HG03354 (cell line): Measurements from ENCODE around the gene ANLN.
A peak's percentile ranks its signal among the peaks of the same experiment; 100 is the strongest.
"Not testable (repeated sequence)": the region's sequence is repeated elsewhere in the genome, so short reads cannot be mapped to it uniquely, and the experiment has no call there.

Source experiments
- ATAC-seq: cut with Tn5 transposase; IDR thresholded peaks from one replicate; pipeline ENCODE4 v1.9.1; 2021; ENCODE audit warnings: mild to moderate bottlenecking; ENCODE audit not compliant: unreplicated experiment, poor library complexity, severe bottlenecking

ANLN gene

DNA sequence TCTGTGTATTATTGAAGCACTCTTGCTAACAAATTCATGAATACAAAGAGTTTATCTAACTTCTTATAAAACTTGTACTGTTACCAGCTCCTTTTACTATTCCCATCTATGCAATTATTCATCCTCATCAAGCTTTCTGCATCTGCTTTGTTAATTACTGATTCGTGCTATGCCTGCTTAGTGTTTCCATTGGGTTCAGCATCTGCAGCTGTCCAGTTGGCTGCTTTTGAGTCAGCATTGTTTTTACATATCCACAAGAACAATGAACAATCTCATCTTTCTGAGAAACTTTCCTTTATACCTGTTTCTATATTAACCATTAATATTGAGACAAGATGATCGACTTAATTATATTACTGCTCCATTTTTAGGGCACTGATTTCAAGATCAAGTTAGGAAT lies 19.6 kb upstream of the ANLN start:
- ATAC-seq = no peak

DNA sequence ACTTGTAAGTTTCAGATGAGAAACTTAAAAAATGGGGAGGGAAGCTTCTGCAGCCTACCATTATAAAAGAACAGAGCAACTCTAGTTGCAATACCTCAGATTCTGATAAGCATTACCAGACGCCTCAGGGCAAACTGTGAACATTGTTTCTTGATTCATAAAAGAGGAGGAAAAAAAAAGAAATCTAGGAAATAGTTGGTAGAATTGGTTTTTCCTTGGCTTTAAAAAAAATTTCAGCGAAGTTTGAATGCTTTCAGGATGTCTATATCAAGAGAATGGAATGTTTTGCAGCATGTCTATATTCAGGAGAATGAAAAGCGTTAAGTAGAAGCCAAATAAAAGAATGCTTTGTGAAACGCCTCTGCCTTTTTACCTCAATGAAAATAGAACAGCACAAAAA lies 17.5 kb upstream of the ANLN start:
- ATAC-seq = no peak

DNA sequence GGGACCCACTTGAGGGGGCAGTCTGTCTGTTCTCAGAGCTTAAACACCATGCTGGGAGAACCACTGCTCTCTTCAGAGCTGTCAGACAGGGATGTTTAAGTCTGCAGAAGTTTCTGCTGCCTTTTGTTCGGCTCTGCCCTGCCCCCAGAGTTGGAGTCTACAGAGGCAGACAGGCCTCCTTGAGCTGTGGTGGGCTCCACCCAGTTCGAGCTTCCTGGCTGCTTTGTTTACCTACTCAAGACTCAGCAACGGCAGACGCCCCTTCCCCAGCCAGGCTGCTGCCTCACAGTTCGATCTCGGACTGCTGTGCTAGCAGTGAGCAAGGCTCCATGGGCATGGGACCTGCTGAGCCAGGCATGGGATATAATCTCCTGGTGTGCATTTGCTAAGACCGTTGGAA lies 11.1 kb upstream of the ANLN start:
- ATAC-seq = not testable (repeated sequence)

DNA sequence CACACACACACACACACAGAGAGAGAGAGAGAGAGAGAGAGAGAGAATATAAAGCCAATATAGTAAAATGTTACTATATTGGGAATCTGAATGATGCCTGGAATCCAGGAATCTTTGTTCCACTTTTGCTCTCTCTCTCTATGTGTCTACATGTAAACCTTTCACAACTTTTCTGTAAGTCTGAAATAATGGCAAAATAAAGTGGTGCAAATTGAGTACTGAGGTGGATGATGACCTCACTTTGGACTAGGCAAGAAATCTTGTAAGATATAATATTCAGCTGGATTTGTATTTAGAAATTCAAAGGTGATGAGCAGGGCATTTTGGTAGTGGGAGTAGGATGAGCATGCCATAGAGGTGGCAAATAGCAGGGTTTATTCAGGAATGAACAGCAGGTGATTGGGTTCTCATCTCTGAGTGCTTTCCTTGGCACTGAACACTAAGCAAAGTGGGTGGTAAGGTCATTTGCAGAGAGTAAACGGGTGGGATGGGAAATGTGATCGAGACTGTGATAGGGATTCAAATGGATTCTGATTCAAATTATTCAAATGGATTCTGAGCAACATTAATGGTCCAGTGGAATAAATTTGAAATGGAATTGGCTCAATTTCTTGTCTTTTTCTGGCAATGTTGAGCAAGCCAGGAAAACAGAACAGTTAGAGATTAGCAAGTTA lies 9.7 kb upstream of the ANLN start:
- ATAC-seq = no peak

DNA sequence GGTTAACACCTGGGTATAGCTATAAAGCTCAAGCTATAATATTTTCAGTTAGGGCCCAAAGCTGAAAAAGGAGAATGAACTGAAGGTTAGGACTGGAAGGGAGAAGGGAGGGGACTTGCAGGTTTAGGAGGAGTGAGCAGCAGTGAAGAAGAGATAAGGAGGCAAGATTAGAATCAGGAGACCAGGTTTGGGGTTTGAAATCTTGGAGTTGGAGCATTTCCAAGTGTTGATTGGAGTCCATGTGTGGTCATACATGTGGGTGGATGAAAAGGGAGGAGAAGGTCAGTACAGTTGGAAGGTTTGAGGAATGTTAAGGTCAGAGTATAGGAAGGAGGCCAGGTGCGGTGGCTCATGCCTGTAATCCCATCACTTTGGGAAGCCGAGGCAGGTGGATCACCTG lies 8.6 kb upstream of the ANLN start:
- no peak for ATAC-seq

DNA sequence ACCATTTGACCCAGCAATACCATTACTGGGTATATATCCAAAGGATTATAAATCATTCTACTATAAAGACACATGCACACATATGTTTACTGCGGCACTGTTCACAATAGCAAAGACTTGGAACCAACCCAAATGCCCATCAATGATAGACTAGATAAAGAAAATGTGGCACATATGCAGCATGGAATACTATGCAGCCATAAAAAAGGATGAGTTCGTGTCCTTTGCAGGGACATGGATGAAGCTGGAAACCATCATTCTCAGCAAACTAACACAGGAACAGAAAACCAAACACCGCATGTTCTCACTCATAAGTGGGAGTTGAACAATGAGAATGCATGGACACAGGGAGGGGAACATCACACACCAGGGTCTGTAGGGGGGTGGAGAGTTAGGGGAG lies 6.4 kb upstream of the ANLN start:
- not testable (repeated sequence) for ATAC-seq

DNA sequence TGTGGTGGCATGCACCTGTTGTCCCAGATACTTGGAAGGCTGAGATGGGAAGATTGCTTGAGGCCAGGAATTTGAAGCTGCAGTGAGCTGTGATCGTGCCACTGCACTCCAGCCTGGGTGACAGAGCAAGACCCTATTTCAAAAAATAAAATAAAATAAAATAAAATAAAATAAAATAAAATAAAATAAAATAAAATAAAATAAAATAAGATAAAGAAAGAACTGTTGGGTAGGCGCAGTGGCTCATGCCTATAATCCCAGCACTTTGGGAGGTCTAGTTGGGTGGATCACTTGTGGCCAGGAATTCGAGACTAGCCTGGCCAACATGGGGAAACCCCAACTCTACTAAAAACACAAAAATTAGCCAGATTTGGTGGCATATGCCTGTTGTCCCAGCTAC lies 4.0 kb upstream of the ANLN start:
- not testable (repeated sequence) for ATAC-seq

DNA sequence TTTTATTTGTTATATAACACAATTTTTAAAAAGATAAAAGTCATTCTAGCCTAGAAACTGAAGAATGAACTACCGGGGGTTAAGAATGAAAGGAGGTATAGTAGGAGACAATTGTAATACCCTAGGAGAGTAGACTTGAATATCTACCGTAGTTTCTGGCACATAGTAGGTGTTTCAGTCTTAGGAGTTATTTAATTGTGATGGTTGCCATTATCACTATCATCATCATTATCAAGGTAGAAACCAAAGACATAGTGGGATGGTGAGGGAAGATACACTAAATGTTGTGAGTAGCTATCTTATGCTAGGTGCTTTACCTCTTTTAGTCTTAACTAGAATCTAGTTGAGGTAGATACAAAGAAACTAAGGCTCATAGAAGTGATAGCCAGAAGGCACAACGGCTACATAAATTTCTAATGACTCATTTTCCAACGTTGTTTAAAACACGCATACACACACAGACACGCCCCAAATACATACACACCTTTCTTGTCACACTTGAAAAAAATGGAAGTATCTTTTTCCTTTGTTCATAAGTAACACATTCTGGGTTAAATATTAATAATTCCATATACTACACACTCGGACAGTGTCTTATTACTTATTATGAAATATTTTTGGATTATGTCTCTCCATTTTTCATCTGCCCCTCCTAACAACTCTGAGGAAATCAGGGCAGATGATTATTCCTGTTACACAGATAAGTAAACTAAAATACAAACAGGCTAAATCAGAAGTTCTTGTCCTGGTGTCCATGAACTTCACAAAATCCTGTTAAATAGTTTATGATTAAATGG lies 2.0 kb upstream of the ANLN start:
- no peak for ATAC-seq

DNA sequence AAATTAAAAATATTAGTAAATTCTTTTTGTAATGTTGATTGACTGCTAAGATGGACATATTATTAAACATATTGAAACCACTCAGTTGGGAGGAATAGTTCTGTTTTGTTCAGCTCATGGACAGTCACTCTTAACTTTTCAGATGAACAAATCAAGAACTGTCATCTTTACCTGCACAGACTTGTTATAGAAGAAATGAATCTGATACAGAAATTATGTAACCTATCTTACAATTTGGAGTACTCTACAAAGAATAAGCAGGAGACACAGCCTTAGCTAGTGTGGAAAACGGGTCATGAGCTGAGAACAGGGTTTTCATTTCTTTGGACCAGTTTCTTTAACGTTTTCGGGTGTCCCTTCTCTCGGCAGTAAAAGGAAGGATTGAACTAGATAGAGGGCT lies 1.2 kb upstream of the ANLN start:
- no peak for ATAC-seq

DNA sequence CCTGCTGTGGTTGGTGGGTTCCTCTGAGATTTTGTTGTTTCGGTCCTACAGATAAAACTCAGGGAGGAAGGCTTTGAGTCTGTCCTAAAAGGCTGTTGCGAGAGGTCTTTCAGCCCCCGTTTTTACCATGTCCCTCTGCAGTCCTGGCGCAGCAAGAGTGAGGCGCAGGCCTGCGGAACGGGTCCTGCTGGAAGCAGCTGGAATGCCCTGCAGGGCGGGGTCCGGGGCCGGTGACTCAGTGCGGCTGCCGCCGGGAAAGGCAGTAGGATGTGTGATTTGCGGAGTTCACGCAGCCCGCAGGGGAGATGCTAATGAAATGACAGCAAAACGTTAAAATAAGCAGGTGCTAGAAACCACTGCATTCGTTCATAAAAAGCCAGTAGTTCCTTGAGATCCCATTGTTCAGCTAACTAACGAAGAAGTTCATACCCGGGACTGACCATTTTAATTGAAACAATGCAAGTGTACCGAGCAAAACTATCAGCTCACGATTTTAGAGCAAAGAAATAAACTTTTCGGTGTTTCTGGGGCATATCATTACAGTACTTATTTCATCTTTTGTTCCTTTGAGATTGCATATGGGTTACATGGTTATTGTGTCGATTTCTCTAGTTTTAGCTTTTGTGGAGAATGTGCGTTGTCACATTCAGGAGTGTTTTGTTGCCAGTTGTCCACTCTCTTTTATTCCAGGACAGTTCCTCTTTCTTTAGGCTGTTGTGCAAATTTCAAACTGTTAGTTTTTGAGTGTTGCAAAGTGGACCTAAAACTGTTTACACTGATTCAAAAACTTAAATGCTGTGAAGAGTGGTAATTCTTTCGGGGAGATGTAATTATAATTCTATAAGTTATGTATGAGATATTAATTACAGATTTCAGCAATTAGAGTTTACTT lies 783 bp downstream of the ANLN start:
- peak; percentile 29 for ATAC-seq

DNA sequence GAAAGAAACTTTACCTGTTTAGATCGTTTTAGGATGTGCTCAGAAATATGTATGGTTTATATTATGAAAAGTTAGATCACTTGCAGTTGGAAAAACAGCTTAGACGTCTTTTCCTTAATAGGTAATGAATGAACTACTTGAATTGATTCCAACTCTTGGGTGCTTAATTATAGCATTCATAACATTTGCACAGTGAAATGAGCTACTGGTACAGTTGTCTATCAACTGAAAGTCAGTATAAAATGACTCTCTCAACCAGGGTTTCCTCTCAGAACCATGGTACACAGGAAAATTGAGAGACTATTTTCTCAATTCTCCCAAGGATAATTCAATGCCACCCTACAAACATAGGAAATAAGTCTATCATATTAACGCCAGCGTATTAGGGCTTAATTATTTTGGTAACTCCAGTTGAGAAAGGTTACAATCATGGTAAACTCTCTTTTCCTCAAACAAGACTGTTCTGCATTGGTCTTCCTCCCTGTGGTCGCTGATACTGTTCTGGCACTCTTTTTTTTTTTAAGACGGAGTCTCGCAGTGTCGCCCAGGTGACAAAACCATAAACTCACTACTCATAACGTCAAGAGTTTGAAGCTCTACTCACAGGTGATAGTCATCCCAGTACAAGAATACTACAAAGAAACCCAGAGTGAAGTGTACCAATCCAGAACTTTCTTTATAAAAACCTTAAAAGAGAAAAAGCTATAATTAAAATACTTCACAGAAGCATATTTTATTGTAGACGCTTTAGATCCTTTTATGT lies 2.0 kb downstream of the ANLN start:
- peak; percentile 55 for ATAC-seq

DNA sequence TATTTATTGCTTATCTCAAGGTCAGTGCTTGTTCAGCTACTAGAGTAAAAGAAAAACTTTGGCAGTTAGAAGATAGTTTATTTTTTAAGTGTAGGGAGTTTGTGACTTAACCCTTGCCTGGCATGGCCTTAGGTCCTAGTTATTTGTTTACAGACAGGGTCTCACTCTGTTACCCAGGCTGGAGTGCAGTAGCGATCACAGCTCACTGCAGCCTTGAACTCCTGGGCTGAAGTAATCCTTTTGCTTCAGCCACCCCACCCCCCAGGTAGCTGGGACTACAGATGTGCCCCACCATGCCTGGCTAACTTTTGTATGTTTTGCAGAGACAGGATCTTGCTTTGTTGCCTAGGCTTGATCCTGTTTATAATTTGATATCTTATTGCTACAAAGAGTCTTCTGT lies 4.2 kb downstream of the ANLN start:
- no peak for ATAC-seq

DNA sequence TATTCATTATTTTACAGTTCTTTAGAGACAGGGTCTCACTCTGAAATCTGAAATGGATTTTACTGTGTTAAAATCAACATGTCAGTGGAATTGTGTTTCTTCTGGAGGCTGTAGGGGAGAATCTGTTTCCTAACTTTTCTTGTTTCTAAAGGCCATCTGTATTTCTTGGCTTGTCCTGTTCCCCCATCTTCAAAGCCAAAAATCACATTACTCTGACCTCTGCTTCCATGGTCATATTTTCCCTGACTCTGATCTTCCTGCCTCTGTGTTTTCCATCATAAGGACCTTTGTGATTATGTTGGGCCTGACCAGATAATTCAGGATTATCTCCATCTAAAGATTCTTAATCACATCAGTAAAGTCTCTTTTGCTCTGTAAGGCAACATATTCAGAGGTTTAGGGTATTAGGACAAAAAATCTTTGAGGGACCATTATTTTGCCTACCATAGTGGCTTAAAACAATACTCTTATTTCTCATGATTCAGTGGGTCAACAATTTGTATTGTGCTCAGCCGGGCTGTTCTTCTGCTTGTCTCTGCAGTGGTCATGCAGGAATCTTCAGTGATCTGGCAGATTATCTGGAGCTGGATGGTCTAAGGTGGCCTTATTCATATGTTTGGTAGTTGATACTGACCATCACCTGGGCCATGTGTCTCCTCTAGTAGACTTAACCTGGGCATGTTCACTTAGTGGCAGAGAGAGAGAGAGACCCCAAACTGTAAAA lies 5.7 kb downstream of the ANLN start:
- no peak for ATAC-seq

DNA sequence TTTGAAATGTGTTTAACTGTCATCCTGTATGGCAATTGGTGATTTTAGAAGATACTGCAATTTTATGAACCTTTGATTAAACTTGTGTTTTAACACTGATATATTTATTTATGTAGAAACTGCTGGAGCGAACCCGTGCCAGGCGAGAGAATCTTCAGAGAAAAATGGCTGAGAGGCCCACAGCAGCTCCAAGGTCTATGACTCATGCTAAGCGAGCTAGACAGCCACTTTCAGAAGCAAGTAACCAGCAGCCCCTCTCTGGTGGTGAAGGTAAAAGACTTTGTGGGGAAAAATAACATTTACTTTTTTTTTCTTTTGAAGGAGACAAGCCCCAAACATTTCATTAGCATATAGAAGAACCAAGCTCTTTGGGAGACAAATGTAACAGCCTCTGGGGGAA lies 6.5 kb downstream of the ANLN start:
- no peak for ATAC-seq

DNA sequence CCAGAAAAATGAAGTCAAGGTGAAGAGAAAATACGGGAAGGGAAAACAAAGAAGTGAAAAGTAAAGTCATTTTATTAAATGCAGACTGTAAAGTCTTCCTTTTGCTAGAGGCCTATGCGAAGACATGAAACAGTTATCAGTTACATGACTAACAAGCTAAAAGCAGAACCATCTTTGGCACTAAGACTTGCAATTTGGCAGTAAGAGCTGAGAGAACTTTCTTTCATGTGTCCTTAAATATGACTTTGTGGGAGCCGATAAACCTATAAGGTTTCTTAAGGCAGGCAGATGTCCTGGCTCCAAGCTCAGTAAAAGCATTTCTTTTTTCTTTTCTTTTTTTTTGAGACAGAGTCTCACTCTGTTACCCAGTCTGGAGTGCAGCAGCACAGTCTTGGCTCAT lies 10.4 kb downstream of the ANLN start:
- ATAC-seq = no peak

DNA sequence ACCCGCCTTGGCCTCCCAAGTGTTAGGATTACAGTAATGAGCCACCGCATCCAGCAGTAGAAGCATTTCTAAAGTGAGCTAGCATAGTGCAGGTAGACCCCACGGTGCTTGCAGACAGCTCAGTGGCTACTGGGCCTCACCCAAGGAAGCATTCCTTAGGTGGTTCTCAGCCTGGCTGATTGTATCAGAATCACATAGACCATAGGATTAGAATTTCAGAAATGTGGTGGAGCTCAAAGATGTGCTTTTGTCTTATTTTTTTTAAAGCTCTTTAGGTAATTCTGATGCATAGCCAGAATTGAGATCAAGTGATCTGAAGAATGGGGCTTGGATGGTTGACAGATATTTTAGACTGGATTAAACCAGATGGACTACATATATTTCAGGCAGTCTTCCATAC lies 10.9 kb downstream of the ANLN start:
- no peak for ATAC-seq

DNA sequence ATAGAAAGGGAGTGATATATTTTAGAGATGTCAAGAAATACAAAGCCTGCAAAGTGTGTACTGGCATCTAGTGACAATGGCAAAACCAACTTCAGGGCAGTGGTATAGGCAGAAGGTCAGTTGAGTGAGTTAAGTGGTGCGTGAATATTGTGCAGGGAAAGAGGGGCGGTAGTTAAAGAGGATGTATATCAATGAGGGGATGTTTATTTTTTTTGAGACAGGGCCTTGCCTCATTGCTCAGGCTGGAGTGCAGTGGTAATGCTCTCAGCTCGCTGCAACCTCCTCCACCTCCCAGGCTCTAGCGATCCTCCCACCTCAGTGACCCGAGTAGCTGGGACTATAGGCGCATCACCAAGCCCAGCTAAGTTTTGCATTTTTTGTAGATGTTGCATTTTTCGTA lies 13.8 kb downstream of the ANLN start:
- ATAC-seq = no peak

DNA sequence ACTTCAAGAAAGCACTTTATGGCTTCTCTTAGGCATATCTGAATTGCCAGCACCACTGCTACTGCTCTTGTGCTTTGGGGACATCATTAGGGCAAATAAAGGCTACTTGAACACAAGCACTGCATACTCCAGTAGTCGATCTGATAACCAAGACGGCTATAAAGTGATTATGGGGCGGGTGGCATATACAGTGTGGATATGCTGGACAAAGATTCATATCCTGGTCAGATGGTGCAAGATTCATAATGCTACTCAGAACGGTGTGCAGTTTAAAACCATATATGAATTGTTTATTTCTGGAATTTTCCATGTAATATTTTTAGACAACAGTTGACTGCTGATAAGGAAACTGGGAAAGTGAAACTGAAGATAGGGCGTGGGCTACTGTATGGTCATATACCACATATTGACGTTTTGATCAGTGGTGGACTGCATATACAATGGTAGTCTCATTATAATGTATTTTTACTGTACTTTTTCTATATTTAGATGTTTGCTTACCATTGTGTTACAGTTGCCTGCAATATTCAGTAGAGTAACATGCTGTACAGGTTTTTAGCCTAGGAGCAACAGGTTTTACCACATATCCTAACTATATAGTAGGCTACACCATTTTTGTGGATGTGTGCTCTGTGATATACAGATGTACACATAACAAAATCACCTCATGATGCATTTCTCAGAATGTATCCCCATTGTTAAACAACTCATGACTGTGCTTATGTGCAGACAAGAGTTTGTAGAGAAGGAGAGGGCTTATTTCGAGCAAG lies 15.2 kb downstream of the ANLN start:
- no peak for ATAC-seq

DNA sequence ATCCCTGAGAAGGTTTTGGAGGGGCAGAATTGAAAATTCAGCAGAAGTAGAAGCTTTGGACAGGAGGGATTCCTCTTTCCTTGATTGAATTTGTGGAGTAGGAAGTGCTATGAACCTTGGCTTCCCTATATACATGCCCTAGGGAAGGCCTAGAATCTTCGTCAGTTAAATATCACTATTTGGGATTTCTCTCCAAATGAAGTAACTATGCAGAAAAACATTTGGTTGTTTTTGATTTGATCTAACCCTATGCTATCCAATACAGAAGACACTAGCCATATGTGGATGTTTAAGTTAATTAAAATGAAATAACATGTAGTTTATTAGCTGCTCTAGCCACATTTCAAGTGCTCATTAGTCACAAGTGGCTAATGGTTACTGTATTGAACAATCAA lies 15.7 kb downstream of the ANLN start:
- no peak for ATAC-seq
